Fibroblast of skin of scalp (primary cell): ENCODE measurements around the gene TTBK1.

Experiments
- DNase-seq: peaks from one replicate; pipeline ENCODE4 v3.0.0-alpha.2; 2013

TTBK1 gene

DNA sequence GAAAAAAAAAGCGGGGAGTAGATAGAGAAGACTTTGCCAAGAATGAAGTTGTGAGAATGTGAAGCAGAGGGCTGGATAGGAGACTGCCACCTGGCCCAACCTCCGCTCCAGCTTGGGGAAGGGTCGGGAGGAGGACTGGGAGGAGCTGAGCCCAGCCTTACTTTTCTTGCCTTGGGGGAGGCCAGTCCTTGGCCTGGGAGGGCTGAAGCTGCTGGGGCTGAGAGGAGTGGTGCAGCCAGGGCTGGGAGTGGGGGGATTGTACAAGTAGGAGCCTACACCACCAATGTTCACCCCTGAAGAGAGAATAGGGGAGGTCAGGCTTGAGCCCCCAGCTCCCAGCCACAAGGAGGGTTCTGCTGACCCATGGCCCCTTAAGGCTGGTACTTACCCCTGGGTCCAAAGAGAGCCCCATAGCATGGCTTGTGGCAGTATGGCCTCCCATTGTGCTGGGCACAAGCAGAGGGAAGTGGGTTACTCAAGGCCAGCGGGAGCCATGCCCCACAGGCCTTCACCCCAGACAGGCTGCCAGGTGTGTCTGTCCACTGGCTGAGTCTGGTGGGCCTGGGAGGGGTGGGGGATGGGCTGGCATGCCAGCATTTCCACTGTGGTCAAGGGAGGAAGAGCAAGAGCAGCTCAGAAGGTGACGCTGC, 64.3 kb downstream of the TTBK1 start:
- no peak for DNase-seq

DNA sequence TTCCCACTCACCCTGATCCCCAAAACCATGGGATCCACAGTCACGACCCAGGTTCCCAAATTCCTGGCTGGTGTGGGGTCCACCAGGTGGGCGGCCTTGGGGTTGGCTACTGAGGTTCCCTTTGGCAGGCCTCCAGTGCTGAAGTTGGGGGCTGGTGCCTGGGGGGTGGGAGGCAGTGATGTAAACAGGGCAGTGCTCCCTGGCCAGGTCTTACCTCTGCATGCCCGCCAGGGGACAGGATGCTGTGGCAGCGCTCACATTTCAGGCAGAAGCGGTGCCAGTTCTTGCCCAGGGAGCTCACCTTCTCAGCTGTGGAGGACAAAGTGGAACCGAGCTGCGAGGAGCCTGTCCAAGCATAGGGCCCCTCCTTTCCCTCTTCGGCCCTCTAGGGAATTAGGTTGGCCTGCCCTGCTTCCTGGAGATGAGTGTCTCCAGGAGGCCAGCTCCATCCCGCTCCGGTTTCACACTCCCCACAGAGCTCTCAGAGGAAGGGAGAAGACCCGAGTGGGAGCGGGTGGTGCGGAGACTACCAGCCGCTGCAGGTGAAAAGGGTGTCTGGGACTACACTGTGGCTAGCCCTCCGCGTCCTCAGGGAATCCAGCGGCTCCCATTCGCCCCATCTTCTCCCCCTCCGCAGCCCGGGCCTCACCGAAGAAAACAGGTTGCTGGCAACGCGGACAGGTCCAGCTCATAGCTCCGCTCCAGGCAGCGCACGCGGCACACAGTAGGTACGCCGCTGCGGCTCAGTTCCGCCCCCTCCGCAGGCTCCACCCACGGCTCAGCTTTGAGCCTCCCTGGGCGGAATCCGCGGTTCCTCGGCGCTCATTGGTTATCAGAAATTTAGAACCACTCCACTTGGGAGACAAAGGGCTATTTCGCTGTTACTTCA, 65.1 kb downstream of the TTBK1 start, which contains the start of gene CRIP3:
TSS of gene CRIP3 (minus strand) at position 726 of the 889 bp plus-strand sequence. CDS start at position 692, 34 bp downstream.
- DNase-seq = peak; percentile 58

DNA sequence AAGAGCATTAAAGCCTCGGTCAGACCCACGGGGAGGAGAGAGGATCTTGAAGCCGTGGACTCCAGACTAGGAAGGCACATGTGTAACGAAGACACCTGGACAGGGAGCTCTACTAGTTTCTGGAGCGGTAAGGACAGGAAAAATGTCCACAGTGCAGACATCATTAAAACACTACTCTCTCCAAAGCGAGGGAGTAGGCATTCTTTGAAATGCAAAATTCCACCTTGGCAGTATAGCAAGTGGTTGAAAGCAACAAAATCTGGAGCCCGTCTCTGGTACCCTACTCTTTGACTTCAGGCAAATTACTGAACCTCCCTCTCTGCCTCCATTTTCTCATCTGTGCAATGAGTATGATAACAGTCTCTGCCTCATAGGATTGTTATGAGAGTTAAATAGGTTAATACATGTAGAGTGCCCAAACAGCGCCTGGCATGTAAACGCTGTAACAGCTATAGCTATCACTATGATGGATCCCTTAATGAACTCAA, 65.8 kb downstream of the TTBK1 start:
- DNase-seq = no peak

DNA sequence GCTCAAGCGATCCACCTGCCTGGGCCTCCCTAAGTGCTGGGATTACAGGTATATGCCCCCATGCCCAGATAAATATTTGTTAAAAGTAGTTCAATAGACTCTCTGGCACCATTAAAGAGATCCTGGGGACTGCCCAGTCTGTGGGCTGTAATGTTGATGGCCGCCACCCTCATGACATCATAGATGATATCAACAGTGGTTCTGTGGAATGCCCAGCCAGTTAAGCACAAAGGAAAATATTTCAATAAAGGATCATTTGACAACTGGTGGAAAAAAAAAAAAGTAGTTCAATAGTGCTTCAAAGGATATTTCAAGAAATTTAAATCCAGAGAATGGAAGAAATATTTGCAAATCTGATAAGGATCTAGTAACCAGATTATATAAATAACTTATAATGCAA, 66.9 kb downstream of the TTBK1 start:
- DNase-seq = peak; percentile 2

DNA sequence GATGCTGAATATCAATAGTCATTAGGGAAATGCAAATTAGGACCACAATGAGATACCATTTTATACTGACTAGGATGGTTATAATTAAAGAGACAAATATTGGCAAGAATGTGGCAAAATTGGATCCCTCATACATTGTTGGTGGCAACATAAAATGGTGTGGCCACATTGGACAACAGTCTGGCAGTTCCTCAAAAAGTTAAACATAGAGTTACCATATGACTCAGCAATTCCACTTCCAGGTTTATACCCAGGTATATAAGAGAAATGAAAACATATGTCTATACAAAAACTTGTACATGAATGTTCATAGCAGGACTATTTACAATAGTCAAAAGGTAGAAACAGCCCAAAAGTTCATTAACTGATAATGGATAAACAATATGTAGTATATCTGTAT, 67.3 kb downstream of the TTBK1 start:
- DNase-seq = no peak

DNA sequence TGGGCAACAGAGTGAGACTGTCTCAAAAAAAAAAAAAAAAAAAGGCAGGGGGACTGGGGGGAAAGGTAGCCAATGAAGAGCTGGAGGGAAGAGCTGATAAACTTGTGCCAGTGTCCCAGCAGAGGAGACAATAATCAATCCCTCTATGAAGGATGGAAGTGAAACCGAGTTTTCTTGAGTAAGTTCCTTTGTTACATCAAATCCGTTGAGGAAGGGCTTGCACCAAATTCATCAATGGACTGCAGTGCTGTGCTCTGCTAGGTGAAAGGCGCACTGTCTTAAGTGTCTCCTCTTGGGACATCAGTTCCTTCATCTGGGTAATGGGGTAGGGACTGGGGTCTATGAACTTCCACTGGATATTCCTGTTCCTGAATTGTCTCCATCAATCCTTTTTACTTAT, 68.4 kb downstream of the TTBK1 start:
- no peak for DNase-seq

DNA sequence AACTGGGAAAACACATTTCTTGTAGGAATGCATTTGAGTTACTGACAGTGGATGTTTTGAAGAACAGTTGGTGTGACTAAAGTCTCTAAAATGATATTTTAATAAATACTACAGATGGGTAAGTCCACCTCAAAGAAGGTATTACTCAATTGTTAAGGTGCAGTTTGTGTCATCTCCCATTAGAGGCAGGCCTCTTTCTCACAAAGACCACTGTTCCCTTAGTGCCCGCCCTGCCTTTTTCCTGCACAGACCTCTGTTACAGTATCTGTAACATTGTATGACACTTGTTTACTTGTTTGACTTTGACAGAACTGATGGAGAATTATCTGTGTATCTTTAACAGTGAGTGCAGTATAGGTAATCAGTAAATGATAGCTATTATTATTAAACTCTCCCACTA, 70.5 kb downstream of the TTBK1 start:
- no peak for DNase-seq

DNA sequence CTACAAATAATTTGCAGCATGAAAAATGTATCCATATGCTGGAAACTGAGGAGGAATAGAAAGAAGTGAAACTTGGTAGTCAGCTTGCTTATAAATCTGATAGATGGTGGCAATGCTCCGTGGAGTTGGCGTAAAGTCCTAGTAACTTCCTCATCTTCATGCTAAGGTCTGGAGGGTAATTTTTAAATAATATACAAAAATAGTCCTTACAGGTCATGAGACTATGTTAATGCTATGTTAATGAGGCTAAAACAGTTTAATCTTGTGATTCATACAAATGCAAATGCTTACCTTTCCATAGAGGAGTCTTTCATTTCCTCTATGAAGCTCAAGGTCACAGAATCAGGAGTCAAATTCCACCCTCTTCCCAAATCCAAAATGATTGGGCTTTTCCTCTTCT, 74.7 kb downstream of the TTBK1 start:
- DNase-seq = no peak

DNA sequence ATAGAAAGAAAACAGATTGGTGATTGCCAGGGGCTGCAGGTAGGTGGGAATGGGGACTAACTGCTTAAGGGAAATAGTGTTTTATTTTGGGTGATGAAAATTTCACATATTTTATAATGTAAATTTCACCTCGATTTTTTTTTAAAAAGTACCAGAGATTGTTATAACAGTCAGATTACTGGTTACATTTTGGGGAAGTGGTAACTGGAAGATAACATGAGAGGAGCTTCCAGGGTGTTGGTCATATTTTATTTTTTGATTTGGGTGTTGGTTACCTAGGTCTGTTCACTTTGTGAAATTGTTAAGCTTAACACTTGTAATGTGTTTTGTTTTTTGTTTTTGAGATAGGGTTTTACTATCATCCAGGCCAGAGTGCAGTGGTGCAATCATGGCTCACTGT, 82.6 kb downstream of the TTBK1 start:
- DNase-seq = no peak

DNA sequence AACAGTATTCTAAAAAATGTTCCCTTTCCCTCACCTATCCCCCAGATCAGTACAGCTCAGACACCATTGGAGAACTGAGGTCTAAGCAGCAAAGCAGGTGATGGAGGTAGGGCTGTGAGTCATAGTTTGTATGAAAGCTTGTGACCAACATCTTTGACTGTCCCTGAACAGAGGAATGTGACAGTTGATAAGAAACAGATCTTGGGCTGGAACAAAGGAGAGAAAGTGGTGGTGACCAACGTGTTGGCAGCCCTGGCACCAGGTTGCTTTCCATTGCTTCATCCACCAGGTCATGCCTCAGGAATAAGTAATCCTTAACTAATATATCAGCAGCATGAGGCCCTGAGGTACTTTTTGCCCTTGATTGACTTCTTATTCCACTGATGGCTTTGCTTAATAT, 85.2 kb downstream of the TTBK1 start:
- DNase-seq = no peak

DNA sequence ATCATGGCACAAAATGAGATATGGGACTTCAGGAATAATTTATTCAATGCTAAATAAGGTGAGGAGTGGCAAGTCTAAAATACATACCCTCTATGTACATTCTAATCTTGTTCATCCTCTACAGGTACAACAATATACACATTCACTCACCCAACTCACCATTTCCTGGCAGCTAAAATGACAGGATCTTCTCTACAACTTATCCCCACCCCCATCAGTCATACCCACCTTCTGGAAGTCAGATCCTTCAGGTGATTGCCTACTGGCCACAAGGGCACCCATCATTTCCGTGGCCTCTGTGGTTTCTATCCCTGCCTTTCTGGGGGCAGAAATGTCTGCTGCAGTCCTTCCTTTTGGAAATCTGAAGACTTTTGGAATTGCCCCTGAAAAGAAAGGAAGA, 88.2 kb downstream of the TTBK1 start:
- no peak for DNase-seq

DNA sequence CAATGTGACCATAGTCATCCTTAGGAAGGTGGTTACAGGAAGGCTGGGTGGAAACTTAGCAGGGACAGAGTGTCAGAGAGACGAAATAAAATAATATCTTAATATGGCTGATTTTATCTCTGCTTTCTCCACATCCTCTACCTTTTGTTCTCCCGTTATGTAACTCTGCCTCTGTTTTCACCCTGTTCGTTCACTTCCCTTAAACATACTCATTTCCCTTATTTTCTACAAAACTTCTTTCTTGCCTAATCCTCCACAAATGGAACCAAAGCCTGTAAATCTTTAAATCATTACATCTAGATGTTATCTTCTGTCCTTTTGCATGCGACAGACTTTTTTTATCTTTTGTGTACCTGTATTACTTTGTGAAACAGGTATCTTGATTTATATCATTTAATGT, 88.6 kb downstream of the TTBK1 start:
- DNase-seq = no peak

DNA sequence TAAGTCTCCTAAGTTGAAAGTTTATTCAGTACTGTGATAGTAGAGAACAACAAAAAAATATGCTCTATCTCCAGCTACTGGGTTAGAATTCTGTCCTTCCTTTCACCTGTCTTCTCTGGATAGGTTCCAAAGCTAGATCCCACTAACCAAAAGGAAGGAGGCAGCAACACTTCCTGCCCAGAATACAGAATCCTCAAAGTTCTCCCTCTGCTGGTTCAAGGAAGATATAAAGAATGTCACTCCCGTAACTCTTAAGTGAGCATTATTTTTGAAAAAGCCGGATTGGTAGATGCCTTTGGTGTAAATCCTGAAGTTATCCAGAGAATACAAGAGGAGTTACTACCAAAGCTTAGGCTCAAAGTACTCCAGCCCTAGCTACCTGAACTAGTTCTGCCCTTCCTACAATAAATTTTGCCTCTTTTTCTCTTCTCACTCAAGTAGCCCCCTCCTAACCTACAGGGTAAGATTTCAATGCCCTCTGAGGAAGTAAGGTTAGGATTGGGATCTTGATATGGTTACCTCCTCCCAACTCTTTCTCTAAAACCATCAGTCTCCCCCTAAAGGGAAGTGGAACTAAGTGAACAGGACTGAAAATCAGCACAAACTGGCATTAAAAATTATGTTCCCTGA, 91.3 kb downstream of the TTBK1 start:
- DNase-seq = peak; percentile 71

DNA sequence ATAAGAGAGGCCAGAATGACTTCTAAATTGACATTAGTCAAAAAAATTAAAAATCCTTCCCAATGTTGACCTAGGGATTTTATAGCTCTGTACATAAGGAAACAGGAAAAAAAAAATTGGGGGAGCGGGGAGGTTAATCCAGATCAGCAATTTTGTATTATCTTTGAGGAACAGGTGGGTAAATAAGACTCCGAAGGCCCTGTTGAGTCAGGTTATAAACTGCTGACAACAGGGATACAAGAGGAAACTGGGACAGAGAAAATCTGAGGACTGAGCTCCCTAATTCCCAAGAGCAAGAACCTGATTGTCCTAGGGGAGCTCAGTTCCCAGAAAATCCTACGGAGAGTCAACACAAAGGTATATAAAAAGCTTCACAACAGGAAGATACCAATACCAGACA, 92.2 kb downstream of the TTBK1 start:
- DNase-seq = no peak

DNA sequence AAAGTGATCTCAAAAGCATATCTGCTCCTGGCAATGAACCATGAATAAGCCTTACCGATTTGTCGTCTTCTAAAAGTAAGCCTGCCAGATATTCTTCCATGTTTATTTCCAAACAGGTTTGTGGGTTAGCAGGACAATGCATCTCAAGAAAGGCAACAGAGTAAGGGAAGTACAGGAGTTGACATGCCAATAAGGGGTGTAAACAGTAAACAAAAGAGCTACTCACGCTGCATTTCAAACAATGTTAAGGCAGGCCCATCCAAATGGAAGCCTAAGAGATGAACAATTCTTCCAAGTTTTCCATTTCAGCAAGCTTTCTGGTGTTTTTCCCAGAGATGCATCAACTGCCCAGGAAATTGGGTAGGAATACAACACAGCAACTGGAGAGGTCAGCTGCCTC, 93.1 kb downstream of the TTBK1 start:
- no peak for DNase-seq
